ENCODE data around the gene ATG7.
"Not testable (repeated sequence)": the region's sequence is repeated elsewhere in the genome, so short reads cannot be mapped to it uniquely, and the experiment has no call there.

ATG7 gene

DNA sequence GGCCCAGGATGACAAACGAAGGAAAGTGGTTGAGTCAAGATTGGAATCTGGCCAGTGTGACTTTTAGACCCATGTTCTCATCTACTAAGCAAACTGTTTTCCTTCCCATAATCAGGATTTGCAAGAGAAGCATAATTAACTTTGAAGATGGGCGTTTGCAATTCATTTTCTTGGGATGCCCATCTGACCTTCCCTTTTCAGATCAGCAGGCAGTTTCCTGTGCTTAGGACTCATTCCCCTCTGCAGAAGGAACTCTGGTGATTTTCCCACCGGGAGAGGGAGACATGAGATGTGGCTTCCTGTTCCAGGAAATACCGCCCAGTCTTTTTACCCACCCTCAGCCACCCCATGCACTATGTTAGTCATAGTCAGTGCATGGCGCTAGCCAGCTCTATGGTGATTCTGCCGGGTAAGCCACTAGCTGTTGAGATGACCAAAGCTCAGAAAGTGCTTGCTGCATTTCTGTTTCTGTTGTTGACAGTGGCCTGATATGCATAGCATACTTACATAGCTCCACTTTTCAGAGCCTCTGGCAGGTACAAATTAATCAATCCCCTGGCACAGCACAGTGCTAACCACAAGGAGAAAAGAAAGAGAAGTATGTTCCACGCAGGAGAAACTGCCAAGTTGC, 242.1 kb downstream of the ATG7 start:
- TF ChIP-seq SUZ12 (IDR thresholded peaks at IDR 0.05; ENCODE audit: extremely low read depth, insufficient read depth, insufficient read length) = no peak
- no peak for TF ChIP-seq YY1 (IDR thresholded peaks at IDR 0.05; ENCODE audit: insufficient read depth, insufficient read length)
- TF ChIP-seq ZNF274 (IDR thresholded peaks at IDR 0.05; ENCODE audit: low read depth, low read length) = no peak
- Histone ChIP-seq H3K9ac (ENCODE audit: insufficient read length, low read depth) (no peak overlapping the region), H3K4me1 (ENCODE audit: insufficient read depth, insufficient read length) (no peaks in the 10 kb centered on the region), H3K27me3 (ENCODE audit: insufficient read depth, insufficient read length) (no peaks in the 10 kb centered on the region), H3K4me3 (ENCODE audit: insufficient read length, low read depth) (no peak overlapping the region), H3K36me3 (ENCODE audit: insufficient read depth, insufficient read length, low read length) (no peaks in the 10 kb centered on the region), H3K9me3 (ENCODE audit: insufficient read depth, low read length) (no peaks in the 10 kb centered on the region; the same call in 1 of the 2 replicates)
- DNase-seq (ENCODE audit: low read depth, low spot score) = no peak

DNA sequence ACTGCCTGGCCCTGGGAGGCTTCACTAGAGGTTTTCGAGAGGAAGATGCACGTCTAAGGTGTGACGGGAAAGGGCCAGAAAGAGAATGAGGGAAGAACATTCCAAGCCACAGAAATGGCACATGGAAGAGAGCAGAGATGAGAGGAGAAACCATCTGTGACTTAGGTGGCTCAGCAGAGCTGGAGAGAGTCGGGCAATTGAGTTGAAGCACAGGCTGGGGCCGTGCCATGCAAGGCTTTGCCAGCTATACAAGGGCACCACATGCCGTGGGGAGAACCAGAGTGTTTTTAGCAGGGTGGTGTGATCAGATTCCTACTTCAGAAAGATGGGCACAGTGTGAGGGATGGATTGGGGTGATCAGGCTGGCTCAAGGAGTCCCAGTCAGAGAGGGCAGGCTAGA, 245.4 kb downstream of the ATG7 start:
- DNase-seq (ENCODE audit: low read depth, low spot score) = no peak
- Histone ChIP-seq H3K4me3 (ENCODE audit: insufficient read length, low read depth) (no peak overlapping the region), H3K9me3 (ENCODE audit: insufficient read depth, low read length) (no peaks in the 10 kb centered on the region), H3K36me3 (ENCODE audit: insufficient read depth, insufficient read length, low read length) (no peaks in the 10 kb centered on the region), H3K9ac (ENCODE audit: insufficient read length, low read depth) (no peak overlapping the region), H3K4me1 (ENCODE audit: insufficient read depth, insufficient read length) (no peaks in the 10 kb centered on the region), H3K27me3 (ENCODE audit: insufficient read depth, insufficient read length) (no peaks in the 10 kb centered on the region)
- no peak for TF ChIP-seq YY1 (IDR thresholded peaks at IDR 0.05; ENCODE audit: insufficient read depth, insufficient read length)
- TF ChIP-seq ZNF274 (IDR thresholded peaks at IDR 0.05; ENCODE audit: low read depth, low read length) = no peak
- no peak for TF ChIP-seq SUZ12 (IDR thresholded peaks at IDR 0.05; ENCODE audit: extremely low read depth, insufficient read depth, insufficient read length)

GRCh38 chr3:11521167-11521566, 249.0 kb downstream of the ATG7 start:
- TF ChIP-seq ZNF274 (IDR thresholded peaks at IDR 0.05; ENCODE audit: low read depth, low read length) (no peak), YY1 (IDR thresholded peaks at IDR 0.05; ENCODE audit: insufficient read depth, insufficient read length) (no peak), SUZ12 (IDR thresholded peaks at IDR 0.05; ENCODE audit: extremely low read depth, insufficient read depth, insufficient read length) (no peak)

GRCh38 chr3:11522398-11522715, 250.2 kb downstream of the ATG7 start:
- H3K36me3 ChIP-seq (ENCODE audit: insufficient read depth, insufficient read length, low read length) = no peaks in the 10 kb centered on the region
- DNase-seq (ENCODE audit: low read depth, low spot score) = no peak
- H3K9ac ChIP-seq (ENCODE audit: insufficient read length, low read depth) = no peak overlapping the region
- no peak for TF ChIP-seq ZNF274 (IDR thresholded peaks at IDR 0.05; ENCODE audit: low read depth, low read length)
- no peak for TF ChIP-seq YY1 (IDR thresholded peaks at IDR 0.05; ENCODE audit: insufficient read depth, insufficient read length)
- no peak for TF ChIP-seq SUZ12 (IDR thresholded peaks at IDR 0.05; ENCODE audit: extremely low read depth, insufficient read depth, insufficient read length)
- no peak overlapping the region for H3K4me3 ChIP-seq (ENCODE audit: insufficient read length, low read depth)
- H3K27me3 ChIP-seq (ENCODE audit: insufficient read depth, insufficient read length) = no peaks in the 10 kb centered on the region
- H3K9me3 ChIP-seq (ENCODE audit: insufficient read depth, low read length) = no peaks in the 10 kb centered on the region
- H3K4me1 ChIP-seq (ENCODE audit: insufficient read depth, insufficient read length) = no peaks in the 10 kb centered on the region

More at GRCh38 chr3:11521167-11521566, 249.0 kb downstream of the ATG7 start:
- no peaks in the 10 kb centered on the region for H3K27me3 ChIP-seq (ENCODE audit: insufficient read depth, insufficient read length)
- H3K9me3 ChIP-seq (ENCODE audit: insufficient read depth, low read length) = no peaks in the 10 kb centered on the region
- no peaks in the 10 kb centered on the region for H3K36me3 ChIP-seq (ENCODE audit: insufficient read depth, insufficient read length, low read length)
- H3K4me3 ChIP-seq (ENCODE audit: insufficient read length, low read depth) = no peak overlapping the region
- no peaks in the 10 kb centered on the region for H3K4me1 ChIP-seq (ENCODE audit: insufficient read depth, insufficient read length)
- no peak for DNase-seq (ENCODE audit: low read depth, low spot score)
- no peak overlapping the region for H3K9ac ChIP-seq (ENCODE audit: insufficient read length, low read depth)

DNA sequence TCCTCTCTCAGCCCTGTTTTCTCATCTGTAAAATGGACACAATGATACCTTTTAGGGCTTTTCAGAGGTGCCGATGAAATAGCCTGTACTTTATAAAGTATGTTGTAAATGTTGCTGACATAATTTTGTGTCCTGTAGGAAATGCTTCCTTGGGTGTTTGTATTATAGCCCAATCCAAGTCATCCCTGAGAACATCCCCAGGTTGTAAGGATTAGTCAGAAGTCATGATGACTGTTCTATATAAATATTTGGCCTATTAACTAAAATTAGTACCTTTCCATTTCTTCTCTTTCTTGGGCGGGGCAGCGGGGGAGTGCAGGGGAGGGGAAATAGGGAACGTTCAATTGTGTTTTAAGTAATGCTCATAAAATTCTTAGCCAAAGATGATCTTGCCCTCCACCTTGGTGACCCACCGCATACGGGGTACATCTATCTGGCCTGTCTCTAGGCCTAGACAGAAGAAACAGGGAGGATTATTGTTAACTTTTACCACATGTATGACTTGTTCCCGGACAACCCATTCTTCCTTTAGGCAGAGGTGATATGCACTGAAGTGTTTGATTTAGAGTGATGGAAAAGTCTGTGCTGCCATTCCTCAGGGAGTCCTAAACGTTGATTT, 250.9 kb downstream of the ATG7 start:
- TF ChIP-seq ZNF274 (IDR thresholded peaks at IDR 0.05; ENCODE audit: low read depth, low read length) = no peak
- Histone ChIP-seq H3K4me3 (ENCODE audit: insufficient read length, low read depth) (no peak overlapping the region), H3K4me1 (ENCODE audit: insufficient read depth, insufficient read length) (no peaks in the 10 kb centered on the region), H3K36me3 (ENCODE audit: insufficient read depth, insufficient read length, low read length) (no peaks in the 10 kb centered on the region), H3K27me3 (ENCODE audit: insufficient read depth, insufficient read length) (no peaks in the 10 kb centered on the region), H3K9me3 (ENCODE audit: insufficient read depth, low read length) (no peaks in the 10 kb centered on the region), H3K9ac (ENCODE audit: insufficient read length, low read depth) (no peak overlapping the region)
- DNase-seq (ENCODE audit: low read depth, low spot score) = no peak

GRCh38 chr3:11523572-11524101, 251.4 kb downstream of the ATG7 start:
- H3K4me3 ChIP-seq (ENCODE audit: insufficient read length, low read depth) = no peak overlapping the region
- H3K4me1 ChIP-seq (ENCODE audit: insufficient read depth, insufficient read length) = no peaks in the 10 kb centered on the region
- no peaks in the 10 kb centered on the region for H3K36me3 ChIP-seq (ENCODE audit: insufficient read depth, insufficient read length, low read length)
- TF ChIP-seq ZNF274 (IDR thresholded peaks at IDR 0.05; ENCODE audit: low read depth, low read length) = no peak
- no peak for TF ChIP-seq SUZ12 (IDR thresholded peaks at IDR 0.05; ENCODE audit: extremely low read depth, insufficient read depth, insufficient read length)
- TF ChIP-seq YY1 (IDR thresholded peaks at IDR 0.05; ENCODE audit: insufficient read depth, insufficient read length) = no peak
- no peaks in the 10 kb centered on the region for H3K9me3 ChIP-seq (ENCODE audit: insufficient read depth, low read length)
- no peaks in the 10 kb centered on the region for H3K27me3 ChIP-seq (ENCODE audit: insufficient read depth, insufficient read length)
- H3K9ac ChIP-seq (ENCODE audit: insufficient read length, low read depth) = no peak overlapping the region
- DNase-seq (ENCODE audit: low read depth, low spot score) = no peak

- not testable (repeated sequence) for DNase-seq (ENCODE audit: low read depth, low spot score); H3K4me1 ChIP-seq (ENCODE audit: insufficient read depth, insufficient read length); H3K4me3 ChIP-seq (ENCODE audit: insufficient read length, low read depth); H3K36me3 ChIP-seq (ENCODE audit: insufficient read depth, insufficient read length, low read length); H3K27me3 ChIP-seq (ENCODE audit: insufficient read depth, insufficient read length); H3K9ac ChIP-seq (ENCODE audit: insufficient read length, low read depth); H3K9me3 ChIP-seq (ENCODE audit: insufficient read depth, low read length)
Observed at GRCh38 chr3:11526121-11526520, 253.9 kb downstream of the ATG7 start.
